ENCODE data around the gene KIAA0040. TPM values are rescaled to one million over a fixed set of nuclear protein-coding genes. Genes with fewer than 3 reads are reported as not detected.

Gene KIAA0040
- total RNA-seq, 1 experiment from 2014 or later = not detected

- DNase-seq (ENCODE audit: low read depth) = no peak
Measured at GRCh38 chr1:175203570-175204068, 11.0 kb upstream of the KIAA0040 start.

DNA sequence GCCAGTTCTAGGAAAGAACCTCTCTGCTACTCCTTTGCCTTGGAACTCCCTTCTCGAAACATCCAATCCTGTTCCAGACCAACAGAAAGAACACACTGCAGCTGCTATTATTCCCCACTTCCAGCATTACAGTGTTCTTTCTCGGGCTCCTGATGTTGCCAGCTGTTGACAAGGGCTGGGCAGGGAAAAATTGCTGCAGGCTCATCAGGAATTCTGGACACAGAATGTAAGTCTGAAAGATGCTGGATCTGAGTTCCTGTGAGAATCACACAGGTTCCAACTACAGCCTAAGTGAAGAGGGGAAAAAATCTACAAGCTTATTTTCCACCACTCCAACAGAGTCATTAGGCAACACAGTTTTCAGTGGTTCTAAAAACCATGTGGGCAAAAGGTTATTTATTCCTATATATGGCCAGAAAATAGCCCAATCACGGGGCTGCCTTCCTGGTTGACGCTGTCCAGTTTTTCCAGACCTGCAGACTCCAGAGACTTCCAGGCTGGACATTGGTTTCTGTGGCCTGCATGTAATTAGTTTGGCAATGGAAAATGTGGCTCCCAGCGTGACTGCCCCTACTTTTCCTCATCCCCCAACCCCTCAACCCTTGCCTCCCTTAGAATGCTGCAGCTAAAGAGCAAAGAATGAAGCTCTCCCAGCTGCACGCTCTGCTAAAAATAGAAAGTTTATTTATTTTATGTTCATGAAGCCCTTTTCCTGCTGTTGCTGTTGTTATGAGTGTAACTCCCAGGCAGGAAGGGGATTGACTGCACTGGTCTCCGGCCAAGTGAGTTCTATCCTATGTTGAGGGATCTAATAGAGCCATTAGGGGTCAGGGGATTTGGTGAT, 8.3 kb upstream of the KIAA0040 start:
- DNase-seq (ENCODE audit: low read depth) = no peak

DNA sequence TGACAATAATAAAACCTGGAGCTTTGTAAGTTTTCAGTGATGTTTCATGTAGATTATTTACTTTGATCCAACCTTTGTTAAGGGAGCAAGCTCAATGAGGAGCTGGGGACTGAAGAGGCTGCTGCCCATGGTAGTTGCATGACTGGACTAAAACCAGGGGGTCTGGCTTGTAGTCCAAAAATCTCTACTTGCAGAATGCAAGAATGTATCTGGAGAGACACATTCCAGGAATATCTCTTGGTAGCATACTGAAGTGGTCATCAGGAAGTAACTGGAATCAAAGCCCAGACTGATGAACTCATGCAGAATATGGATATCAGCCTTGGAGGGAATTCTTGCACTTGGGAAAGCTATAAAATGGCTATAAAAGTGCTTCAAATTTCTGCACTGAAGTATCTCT, 5.8 kb upstream of the KIAA0040 start:
- no peak for DNase-seq (ENCODE audit: low read depth)

DNA sequence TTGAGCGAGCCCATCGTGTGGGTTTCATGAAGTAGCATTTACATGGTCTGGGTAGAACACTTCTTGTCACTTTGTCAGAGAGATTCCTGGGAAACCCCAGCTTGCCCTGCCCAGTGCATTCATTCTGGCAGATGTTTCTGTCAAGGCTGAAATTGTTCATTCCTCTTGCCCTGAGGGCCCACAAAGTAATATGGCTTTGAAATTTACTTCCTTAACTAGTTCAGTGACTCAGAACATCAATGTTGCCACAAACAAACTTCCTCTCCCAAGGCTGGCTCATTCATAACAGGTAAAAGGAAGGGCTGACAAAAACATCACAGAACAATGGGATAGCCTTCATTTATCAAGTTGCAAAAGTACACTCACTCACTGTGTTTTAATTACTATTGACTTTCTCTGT, 5.0 kb upstream of the KIAA0040 start:
- peak; percentile 78 for DNase-seq (ENCODE audit: low read depth)

DNA sequence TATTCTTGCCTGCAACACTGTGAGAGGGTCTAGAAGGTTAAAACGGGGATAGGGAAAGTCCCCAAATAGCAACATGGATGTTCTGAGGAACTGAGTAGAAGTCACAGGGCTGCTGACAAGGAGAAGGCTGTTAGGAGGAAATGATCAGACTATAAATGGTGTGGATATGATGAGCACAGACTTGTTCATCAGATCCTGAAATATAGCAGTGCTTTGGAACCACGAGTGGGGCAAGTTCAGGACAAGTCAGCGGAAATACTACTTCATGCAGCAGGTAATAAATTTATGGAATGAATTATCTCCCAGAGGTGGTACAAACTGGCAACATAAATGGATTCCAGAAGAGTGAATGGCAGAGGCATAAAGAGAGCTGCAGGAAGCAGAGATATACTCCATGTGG, 3.2 kb upstream of the KIAA0040 start:
- DNase-seq (ENCODE audit: low read depth) = no peak

DNA sequence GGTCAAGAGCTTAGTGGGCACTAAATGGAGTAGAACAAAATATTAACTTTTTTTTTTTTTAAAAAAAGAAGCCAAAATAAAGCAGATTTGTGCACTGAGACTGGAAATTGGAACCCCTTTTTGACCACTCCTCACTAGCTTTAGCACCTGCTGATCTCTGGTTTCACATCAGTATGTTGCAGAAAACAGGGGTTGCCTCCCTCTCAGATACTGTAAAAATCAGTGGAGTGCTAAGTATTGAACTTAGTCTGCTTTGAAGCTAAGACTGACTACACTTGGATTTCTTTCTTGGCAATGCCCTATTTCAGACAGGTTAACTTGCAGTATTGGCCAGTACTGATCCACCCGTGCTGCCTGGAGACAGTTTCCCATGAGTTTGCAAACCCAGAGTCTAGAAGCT, 2.7 kb upstream of the KIAA0040 start:
- no peak for DNase-seq (ENCODE audit: low read depth)

- DNase-seq (ENCODE audit: low read depth) = no peak
Measured at GRCh38 chr1:175193527-175193910, 943 bp upstream of the KIAA0040 start.

DNA sequence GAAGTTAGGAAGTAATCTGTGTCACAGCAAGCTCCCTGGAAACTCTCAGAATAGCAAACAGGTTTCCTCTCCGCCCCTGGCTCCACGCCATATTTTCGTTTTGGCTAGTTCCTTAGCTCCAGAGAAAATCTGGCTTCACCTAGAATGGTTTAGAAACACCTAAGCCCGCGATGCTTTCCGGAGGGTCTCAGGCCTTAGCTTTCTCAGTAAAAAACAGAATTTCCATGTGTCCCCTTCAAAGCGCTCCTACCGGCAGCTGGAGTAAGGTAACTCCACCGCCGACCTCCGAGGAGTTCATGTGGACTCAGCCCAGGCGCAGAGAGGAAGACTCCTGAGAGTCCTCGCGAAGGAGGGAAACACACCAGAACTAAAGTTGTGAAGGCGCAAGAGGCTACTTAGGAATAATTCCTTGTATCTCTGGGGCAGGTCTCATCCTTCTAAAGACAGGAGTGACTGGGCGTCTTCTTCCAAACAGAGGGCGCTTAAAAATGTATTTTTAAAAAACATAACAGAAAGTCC, 406 bp downstream of the KIAA0040 start:
- DNase-seq (ENCODE audit: low read depth) = no peak

DNA sequence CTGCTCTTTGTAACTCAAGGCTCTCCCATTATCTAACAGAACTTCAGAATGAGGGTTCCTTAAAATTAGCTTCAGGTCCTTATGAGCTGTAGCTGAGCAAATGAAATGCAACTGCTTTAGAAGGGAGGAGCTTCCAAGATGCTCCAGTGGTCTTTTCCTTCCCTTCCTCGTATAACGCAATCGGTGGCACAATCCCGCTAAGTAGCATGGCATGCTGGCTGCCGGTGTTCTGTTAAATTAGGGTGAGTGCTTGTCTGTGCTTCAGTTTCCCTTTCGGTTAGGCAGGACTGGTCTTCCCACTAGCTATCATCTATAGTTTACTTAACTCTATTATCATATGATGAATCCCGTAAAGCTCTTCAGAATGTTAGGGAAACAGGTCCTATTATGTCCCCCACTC, 917 bp downstream of the KIAA0040 start:
- DNase-seq (ENCODE audit: low read depth) = no peak

DNA sequence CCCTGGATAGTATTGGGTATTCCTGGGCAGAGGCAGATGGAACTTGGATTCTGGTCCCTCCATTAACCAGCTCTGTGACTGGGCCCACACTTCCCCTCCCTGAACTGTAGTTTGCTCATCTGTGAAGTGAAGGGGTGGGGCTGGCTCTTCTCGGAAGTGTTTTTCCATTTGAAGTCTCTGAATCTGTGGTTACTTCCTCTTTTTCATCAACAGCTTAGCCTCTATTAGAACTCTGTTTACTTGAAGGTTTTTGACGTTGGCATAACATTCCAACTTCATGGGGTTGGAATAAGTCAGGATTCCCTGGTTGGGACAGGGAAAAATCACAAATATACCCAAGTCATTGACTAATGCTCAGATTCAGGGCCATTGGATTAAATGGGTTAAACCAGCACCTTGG, 3.6 kb downstream of the KIAA0040 start:
- DNase-seq (ENCODE audit: low read depth) = no peak

GRCh38 chr1:175186433-175187160, 6.0 kb downstream of the KIAA0040 start:
- DNase-seq (ENCODE audit: low read depth) = no peak

GRCh38 chr1:175185903-175186302, 6.7 kb downstream of the KIAA0040 start:
- no peak for DNase-seq (ENCODE audit: low read depth)

GRCh38 chr1:175183586-175183985, 9.0 kb downstream of the KIAA0040 start:
- DNase-seq (ENCODE audit: low read depth) = no peak

DNA sequence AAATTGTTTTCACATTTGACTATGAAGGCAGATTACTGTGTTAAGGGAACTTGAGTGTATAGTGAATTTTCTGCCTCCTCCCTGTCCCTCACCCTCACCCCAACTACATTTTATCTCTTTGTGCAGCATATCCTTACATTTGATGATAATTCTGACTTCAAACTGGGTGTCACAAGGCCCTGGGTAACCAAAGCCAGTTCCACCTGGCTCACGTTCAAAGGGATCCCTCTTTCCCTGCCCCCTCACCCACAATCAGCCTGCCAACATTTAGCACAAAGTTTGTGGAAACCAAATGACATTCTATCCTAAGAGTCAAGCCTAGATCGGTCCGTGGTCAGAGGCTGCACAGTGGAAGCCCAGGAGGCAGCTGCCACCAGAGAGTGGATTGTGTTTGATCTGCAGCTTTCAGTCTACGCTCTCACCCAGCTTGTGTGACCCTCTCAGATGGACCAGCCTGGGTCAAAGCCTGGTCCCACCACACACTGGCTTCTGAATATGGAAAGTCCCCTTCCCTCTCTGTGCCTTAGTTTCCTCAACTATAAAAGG, 10.3 kb downstream of the KIAA0040 start:
- no peak for DNase-seq (ENCODE audit: low read depth)

DNA sequence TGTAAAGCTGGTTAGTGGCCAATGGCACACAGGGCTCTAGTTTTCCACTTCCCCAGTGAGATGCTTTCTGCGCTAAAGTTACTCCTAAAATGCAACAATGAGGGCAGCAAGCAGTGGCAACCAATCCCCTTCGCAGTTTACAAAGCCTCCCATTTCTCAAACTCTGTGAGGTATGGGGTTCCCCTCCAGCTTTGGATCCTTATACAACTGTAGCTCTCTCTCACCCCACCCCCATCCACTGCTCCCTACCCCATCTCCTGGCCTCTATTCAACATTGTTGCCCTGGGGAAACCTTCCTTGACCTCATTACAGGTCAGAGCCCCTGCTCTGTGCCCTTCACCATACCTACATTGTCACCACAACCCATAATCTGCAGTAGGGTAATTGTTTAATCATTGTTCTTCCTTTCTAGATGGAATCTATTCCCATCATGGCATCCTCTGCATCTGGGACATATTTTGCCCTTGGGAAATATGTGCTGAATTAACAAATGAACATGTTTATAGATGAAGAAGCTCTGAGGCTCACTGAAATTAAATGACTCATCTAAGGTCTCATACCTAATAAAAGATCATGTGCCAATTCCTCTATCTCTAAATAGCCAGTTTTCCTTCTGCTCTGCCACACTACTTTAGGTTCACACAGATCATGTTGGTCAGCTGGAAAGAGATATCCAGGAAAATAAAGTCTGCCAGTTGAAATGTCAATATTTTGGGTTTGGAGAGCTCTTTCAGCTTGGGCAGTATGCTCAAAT, 12.6 kb downstream of the KIAA0040 start:
- DNase-seq (ENCODE audit: low read depth) = no peak

DNA sequence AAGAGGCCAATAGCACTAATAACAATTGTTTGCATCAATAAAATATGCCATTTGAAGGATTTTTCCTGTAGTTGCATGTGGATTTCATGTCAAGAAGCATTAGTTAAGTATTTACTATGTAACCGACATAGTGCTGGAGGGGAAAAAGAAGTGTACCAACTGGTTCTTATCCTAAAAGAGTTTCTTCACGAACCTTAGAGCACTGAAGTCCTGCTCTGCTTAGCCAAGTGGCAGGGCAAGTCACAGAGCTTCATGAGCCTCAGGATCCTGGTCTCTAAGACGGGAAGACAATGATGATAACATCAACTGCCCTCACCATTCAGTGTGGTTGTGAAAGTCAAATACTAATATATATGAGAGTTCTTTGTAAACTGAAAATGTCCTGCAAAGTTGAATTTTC, 14.1 kb downstream of the KIAA0040 start:
- DNase-seq (ENCODE audit: low read depth) = no peak

GRCh38 chr1:175178056-175178455, 14.5 kb downstream of the KIAA0040 start:
- no peak for DNase-seq (ENCODE audit: low read depth)

DNA sequence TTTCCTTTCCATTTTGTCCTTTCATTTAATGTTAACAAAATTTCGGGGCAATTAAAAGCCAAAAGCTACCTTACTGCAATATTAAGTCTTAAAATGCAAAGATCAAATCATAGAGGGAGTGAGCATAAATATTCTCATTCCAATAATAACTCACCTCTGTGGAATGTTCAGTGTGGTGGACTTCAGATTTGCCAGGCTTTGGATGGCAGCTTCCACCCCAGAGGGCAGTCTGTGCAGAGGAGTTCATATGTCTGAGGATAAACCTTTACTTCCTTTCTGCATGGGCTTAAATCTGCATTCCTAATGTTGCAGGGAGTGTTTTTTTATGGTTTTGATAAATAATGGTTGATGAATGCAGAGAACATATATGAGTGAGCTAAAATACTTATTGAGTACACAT, 16.3 kb downstream of the KIAA0040 start:
- DNase-seq (ENCODE audit: low read depth) = peak; percentile 56

- DNase-seq (ENCODE audit: low read depth) = no peak
Measured at GRCh38 chr1:175174309-175175102, 18.1 kb downstream of the KIAA0040 start.

GRCh38 chr1:175173531-175173930, 19.0 kb downstream of the KIAA0040 start:
- no peak for DNase-seq (ENCODE audit: low read depth)

DNA sequence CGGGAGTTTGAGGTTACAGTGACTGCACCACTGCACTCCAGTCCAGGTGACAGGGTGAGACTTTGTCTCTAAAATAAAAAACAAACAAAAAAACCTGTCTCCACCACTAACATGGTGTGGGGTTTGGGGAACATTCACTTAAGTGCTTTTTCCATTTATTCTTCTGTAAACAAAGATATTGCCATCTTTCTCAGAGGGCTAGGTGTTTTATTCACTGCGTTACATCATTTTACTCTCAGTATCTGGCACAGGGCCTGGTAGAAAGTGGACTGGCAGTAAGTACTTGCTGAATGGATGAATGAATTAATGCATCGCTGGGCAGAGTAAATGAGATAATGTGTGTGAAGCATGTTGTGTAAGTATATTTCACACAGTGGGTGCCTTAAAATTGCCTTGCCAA, 20.1 kb downstream of the KIAA0040 start:
- no peak for DNase-seq (ENCODE audit: low read depth)

Data from HT1080 (cell line).